Measurements from ENCODE around the gene FRY. TPM values are rescaled to one million over a fixed set of nuclear protein-coding genes. Genes with fewer than 3 reads are reported as not detected.
A peak's percentile ranks its signal among the peaks of the same experiment; 100 is the strongest.

The FRY gene
- total RNA-seq, 4 donors from 2014 or later, result 99.5 to 285 (median 158) TPM

DNA sequence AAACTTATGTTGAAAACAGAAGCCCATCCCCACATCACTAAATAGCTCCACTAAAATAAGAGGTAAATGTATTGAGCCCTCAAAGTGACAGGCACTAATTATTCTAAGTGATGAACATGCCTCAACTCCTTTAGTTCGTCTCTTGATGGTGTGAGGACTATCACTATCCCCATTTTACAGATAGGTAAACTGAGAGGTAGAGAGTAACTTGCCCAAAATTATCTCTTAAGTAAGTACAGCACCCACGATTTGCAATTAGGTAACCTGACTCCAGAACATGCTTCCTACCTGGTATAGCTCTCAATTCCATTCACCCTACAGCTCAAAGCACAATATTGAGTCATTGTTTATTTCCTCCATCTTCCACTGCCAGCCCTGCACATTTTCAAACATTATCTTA, 270.9 kb downstream of the FRY start:
- Histone ChIP-seq H3K9me3 (no peaks in the 10 kb centered on the region), H3K27me3 (no peaks in the 10 kb centered on the region), H3K4me1 (no peaks in the 10 kb centered on the region), H3K4me3 (no peak overlapping the region), H3K36me3 (no peaks in the 10 kb centered on the region), H3K27ac (no peak overlapping the region)
- TF ChIP-seq POLR2A (IDR thresholded peaks at IDR 0.05), result no peak
- TF ChIP-seq EP300 (IDR thresholded peaks at IDR 0.05), result no peak
- TF ChIP-seq POLR2AphosphoS5 (IDR thresholded peaks at IDR 0.05), result no peak
- TF ChIP-seq, protein P1, sequence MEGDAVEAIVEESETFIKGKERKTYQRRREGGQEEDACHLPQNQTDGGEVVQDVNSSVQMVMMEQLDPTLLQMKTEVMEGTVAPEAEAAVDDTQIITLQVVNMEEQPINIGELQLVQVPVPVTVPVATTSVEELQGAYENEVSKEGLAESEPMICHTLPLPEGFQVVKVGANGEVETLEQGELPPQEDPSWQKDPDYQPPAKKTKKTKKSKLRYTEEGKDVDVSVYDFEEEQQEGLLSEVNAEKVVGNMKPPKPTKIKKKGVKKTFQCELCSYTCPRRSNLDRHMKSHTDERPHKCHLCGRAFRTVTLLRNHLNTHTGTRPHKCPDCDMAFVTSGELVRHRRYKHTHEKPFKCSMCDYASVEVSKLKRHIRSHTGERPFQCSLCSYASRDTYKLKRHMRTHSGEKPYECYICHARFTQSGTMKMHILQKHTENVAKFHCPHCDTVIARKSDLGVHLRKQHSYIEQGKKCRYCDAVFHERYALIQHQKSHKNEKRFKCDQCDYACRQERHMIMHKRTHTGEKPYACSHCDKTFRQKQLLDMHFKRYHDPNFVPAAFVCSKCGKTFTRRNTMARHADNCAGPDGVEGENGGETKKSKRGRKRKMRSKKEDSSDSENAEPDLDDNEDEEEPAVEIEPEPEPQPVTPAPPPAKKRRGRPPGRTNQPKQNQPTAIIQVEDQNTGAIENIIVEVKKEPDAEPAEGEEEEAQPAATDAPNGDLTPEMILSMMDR (IDR thresholded peaks at IDR 0.05), result no peak
- 80 to 89% methylated on average over 2 of the region's 2 CpGs for WGBS, 2 donors (ENCODE audit: low coverage in 1 of 2)
- ATAC-seq, result no peak

DNA sequence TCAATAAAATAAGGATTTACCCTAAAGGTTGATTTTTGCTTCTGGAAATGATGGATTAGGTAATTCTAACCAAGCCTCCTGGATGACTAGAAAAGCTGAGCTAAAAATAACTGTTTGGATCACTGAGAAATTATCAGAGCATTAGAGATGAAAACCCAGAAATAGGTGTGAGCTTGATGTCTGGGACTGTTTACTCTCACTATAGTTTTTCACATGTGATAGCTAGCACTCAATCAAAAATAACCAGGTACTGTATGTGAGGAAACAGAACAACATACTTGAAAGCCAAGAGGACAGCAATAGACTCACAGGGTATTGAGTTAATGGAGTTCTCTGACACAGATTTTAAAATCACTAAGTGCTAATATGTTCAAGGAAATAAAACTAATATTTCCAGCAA, 274.1 kb downstream of the FRY start:
- Histone ChIP-seq H3K27me3 (no peaks in the 10 kb centered on the region), H3K27ac (no peak overlapping the region), H3K9me3 (no peaks in the 10 kb centered on the region), H3K4me1 (peaks cover 0 to 12% (median 0%) of the 10 kb centered on the region in 3 donors), H3K4me3 (no peak overlapping the region), H3K36me3 (no peaks in the 10 kb centered on the region)
- no peak for ATAC-seq
- TF ChIP-seq POLR2AphosphoS5 (IDR thresholded peaks at IDR 0.05), result no peak
- TF ChIP-seq, protein P1 (IDR thresholded peaks at IDR 0.05), result no peak

DNA sequence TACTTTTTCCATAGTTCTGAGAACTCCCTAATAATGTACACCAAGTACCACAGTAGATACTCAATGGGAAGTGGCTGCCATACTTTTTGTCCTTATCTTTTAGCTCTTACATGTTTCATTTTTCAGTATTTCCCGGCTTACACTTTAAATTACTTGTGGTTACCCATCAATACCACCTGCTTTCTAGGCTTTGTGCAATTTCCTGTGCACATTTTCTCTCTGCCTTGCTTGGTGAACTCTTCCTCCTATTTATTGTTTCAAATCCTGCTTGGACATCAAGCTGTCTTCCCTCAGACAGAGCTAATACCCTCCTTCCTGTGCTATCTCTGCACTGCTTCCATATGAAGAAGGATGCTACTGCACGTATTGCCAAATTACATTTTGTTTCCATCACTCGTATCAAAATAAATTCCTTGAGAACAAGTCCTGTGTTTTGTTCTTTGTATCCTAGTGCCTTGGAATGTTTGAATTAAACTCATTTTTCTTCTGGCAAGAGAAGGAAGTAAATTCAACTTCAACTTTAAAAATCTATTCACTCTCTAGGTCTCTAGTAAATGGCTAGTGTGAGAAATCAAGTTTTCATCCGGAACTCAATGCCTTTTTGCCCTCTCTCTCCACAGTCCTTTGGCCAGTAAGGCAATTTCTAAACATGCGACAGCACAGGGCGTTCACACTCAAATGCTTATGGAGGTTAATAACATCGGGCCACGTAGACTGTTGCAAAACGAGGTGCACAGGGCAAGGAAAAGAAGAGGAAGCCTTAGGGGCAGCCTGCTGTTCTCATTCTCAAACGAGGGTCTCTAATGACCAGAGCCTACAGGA, 277.9 kb downstream of the FRY start:
- Histone ChIP-seq H3K9me3 (no peaks in the 10 kb centered on the region), H3K4me3 (peak overlapping the region; percentile 22 to 36), H3K4me1 (peaks cover 0 to 12% (median 0%) of the 10 kb centered on the region in 3 donors), H3K27me3 (no peaks in the 10 kb centered on the region), H3K27ac (peak overlapping the region; percentile 57 to 75 (median 68)), H3K36me3 (no peaks in the 10 kb centered on the region)
- ATAC-seq, result peak; percentile 84
- WGBS, 2 donors (ENCODE audit: low coverage in 1 of 2), result 10 to 16% methylated on average over 10 of the region's 10 CpGs
- no peak for TF ChIP-seq POLR2A (IDR thresholded peaks at IDR 0.05)
- TF ChIP-seq EP300 (IDR thresholded peaks at IDR 0.05), result no peak
- no peak for TF ChIP-seq POLR2AphosphoS5 (IDR thresholded peaks at IDR 0.05)
- TF ChIP-seq, protein P1 (IDR thresholded peaks at IDR 0.05), result no peak

DNA sequence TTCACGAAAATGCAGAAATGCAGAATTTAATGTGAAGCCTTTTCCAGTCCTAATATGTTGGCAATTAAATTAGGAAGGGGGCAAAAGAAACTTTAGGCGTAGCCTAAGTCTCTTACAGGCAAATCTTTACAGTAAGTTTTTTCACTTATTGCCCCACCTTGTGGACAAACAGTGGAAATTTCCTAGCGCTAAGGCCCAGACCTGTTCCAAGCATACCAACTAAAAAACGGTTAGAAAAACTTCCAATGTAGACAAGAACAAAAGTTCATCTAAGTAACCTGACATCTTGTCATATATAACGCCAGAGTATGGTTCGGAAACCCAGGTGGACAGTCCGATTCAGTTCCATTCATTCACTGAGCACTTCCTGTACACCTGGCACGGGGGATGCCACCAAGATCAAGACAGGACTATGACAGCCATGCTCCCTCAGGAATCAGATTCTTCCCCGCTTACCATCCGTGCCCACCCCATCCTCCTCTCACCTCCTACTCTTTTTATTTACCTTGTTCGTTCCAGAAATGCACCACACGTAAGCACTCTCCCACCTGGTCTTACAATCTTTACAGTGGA, 278.6 kb downstream of the FRY start:
- WGBS, 2 donors (ENCODE audit: low coverage in 1 of 2), result 28 to 41% methylated on average over 11 to 12 of the region's 12 CpGs
- no peak for TF ChIP-seq EP300 (IDR thresholded peaks at IDR 0.05)
- TF ChIP-seq, protein P1 (IDR thresholded peaks at IDR 0.05), result peak; percentile 77 to 95 (median 85)
- Histone ChIP-seq H3K27me3 (no peaks in the 10 kb centered on the region), H3K36me3 (no peaks in the 10 kb centered on the region), H3K27ac (peak overlapping the region; percentile 57 to 75 (median 68)), H3K4me1 (peaks cover 0 to 18% (median 0%) of the 10 kb centered on the region in 3 donors), H3K9me3 (no peaks in the 10 kb centered on the region), H3K4me3 (peak overlapping the region; percentile 22 to 36)
- ATAC-seq, result peak; percentile 84

Measured in gastroesophageal sphincter (tissue), 4 donors.